ENCODE data around the gene HOTAIR.
A peak's percentile ranks its signal among the peaks of the same experiment; 100 is the strongest.

The HOTAIR gene

GRCh38 chr12:53972152-53972702 lies 2.5 kb downstream of the HOTAIR start:
- DNase-seq = no peak

- DNase-seq = no peak
These were observed 3.1 kb downstream of the HOTAIR start for GRCh38 chr12:53971686-53972085.

GRCh38 chr12:53971129-53971528 lies 3.6 kb downstream of the HOTAIR start:
- no peak for DNase-seq

- no peak for DNase-seq
These were observed 4.3 kb downstream of the HOTAIR start for GRCh38 chr12:53970451-53970850.

GRCh38 chr12:53969588-53970259 lies 5.0 kb downstream of the HOTAIR start:
- no peak for DNase-seq

- DNase-seq = peak; percentile 46
These were observed 6.3 kb downstream of the HOTAIR start for GRCh38 chr12:53968214-53969127.

- DNase-seq = no peak
These were observed 7.3 kb downstream of the HOTAIR start for GRCh38 chr12:53967421-53967925.

- no peak for DNase-seq
These were observed 8.2 kb downstream of the HOTAIR start for GRCh38 chr12:53966385-53967133.

- no peak for DNase-seq
These were observed 8.7 kb downstream of the HOTAIR start for GRCh38 chr12:53966085-53966384.

- DNase-seq = peak; percentile 53
These were observed 9.3 kb downstream of the HOTAIR start for GRCh38 chr12:53965281-53966084.

- no peak for DNase-seq
These were observed 10.4 kb downstream of the HOTAIR start for GRCh38 chr12:53964315-53964713.

- no peak for DNase-seq
These were observed 11.1 kb downstream of the HOTAIR start for GRCh38 chr12:53963434-53964314.

GRCh38 chr12:53963005-53963404 lies 11.7 kb downstream of the HOTAIR start:
- no peak for DNase-seq

GRCh38 chr12:53961025-53961761 lies 13.6 kb downstream of the HOTAIR start:
- no peak for DNase-seq

GRCh38 chr12:53960187-53961024 lies 14.3 kb downstream of the HOTAIR start:
- no peak for DNase-seq

- no peak for DNase-seq
These were observed 15.4 kb downstream of the HOTAIR start for GRCh38 chr12:53959314-53959713.

- no peak for DNase-seq
These were observed 16.6 kb downstream of the HOTAIR start for GRCh38 chr12:53958128-53958527.

- DNase-seq = no peak
These were observed 17.7 kb downstream of the HOTAIR start for GRCh38 chr12:53956914-53957536.

Data from HCEC 1CT (cell line).